SK-N-SH (cell line): ENCODE measurements around the gene ACOT7. TPM values are rescaled to one million over a fixed set of nuclear protein-coding genes. Genes with fewer than 3 reads are reported as not detected.

Experiments
- CHD2 ChIP-seq: fragments of 150-350 bp; IDR thresholded peaks from 2 replicates; pipeline ENCODE4 v1.6.1; 2018; ENCODE audit warnings: low read length; ENCODE audit not compliant: partially characterized antibody
- ELF1 ChIP-seq: IDR thresholded peaks from 2 replicates; pipeline ENCODE4 v1.4.0; 2012
- FOXJ3 ChIP-seq: sonication (generic); formaldehyde crosslinking; IDR thresholded peaks from 2 replicates; pipeline ENCODE4 v1.5.1; 2020; ENCODE audit warnings: mild to moderate bottlenecking, missing genetic modification reagents
- FOXM1 ChIP-seq: IDR thresholded peaks from 2 replicates; pipeline ENCODE4 v1.4.0; 2012; ENCODE audit warnings: low read depth, mild to moderate bottlenecking
- GABPA ChIP-seq: IDR thresholded peaks from 2 replicates; pipeline ENCODE4 v1.4.0; 2012; ENCODE audit warnings: low read depth, mild to moderate bottlenecking
- GATA2 ChIP-seq: sonication (generic); formaldehyde crosslinking; IDR thresholded peaks from 2 replicates; pipeline ENCODE4 v1.5.0; 2020; ENCODE audit warnings: mild to moderate bottlenecking, missing genetic modification reagents
- MEF2A ChIP-seq: IDR thresholded peaks from 2 replicates; pipeline ENCODE4 v1.4.0; 2012; ENCODE audit warnings: low read depth, borderline replicate concordance
- MXI1 ChIP-seq: IDR thresholded peaks from 2 replicates; pipeline ENCODE4 v1.6.1; 2012; ENCODE audit warnings: mild to moderate bottlenecking, low read depth, low read length, improper control_type of control experiment
- NRF1 ChIP-seq: IDR thresholded peaks from 2 replicates; pipeline ENCODE4 v1.6.1; 2012; ENCODE audit warnings: low read depth, mild to moderate bottlenecking, low read length
- POLR2AphosphoS5 ChIP-seq: IDR thresholded peaks from 2 replicates; pipeline ENCODE4 v1.6.1; 2012; ENCODE audit warnings: low read depth, low read length
- RCOR1 ChIP-seq: fragments of 150-350 bp; IDR thresholded peaks from 2 replicates; pipeline ENCODE4 v1.6.1; 2017; ENCODE audit warnings: antibody characterized with exemption, low read length
- RFX5 ChIP-seq: IDR thresholded peaks from 2 replicates; pipeline ENCODE4 v1.6.1; 2012; ENCODE audit warnings: mild to moderate bottlenecking, improper control_type of control experiment, low read length
- RXRA ChIP-seq: IDR thresholded peaks from 2 replicates; pipeline ENCODE4 v1.4.0; 2012; ENCODE audit warnings: low read depth, mild to moderate bottlenecking, borderline replicate concordance
- SIN3A ChIP-seq: IDR thresholded peaks from 2 replicates; pipeline ENCODE4 v1.6.1; 2012; ENCODE audit warnings: low read depth, mild to moderate bottlenecking, low read length, moderate library complexity, borderline replicate concordance
- SMC3 ChIP-seq: IDR thresholded peaks from 2 replicates; pipeline ENCODE4 v1.6.1; 2012; ENCODE audit warnings: low read depth, low read length, improper control_type of control experiment
- TAF1 ChIP-seq: IDR thresholded peaks from 2 replicates; pipeline ENCODE4 v1.6.1; 2012; ENCODE audit warnings: low read depth, mild to moderate bottlenecking, low read length, moderate library complexity, borderline replicate concordance
- TCF12 ChIP-seq: IDR thresholded peaks from 2 replicates; pipeline ENCODE4 v1.4.0; 2012
- YY1 ChIP-seq: IDR thresholded peaks from 2 replicates; pipeline ENCODE4 v1.4.0; 2012; ENCODE audit warnings: low read depth, mild to moderate bottlenecking
- polyA plus RNA-seq, 3 experiments: library from polyadenylated mRNA; depleted of rRNA; stranded (reverse); fragments of >200 nt; gene quantifications; 2 replicates each; pipeline ENCODE4 v1.2.3, GENCODE V29; 2012
- TF ChIP-seq, protein P1 (sequence below): fragments of 200-600 bp; sonication (generic); IDR thresholded peaks from 2 replicates; pipeline ENCODE4 v1.6.1; 2017; ENCODE audit warnings: antibody characterized with exemption, mild to moderate bottlenecking, moderate library complexity
- TF ChIP-seq, protein P2 (sequence below): fragments of 150-350 bp; IDR thresholded peaks from 2 replicates; pipeline ENCODE4 v1.6.1; 2017; ENCODE audit warnings: antibody characterized with exemption, low read length, low read depth, borderline replicate concordance
- TF ChIP-seq, protein P3 (sequence below): fragments of 150-350 bp; IDR thresholded peaks from 2 replicates; pipeline ENCODE4 v1.6.1; 2016; ENCODE audit warnings: mild to moderate bottlenecking, low read depth, low read length
- TF ChIP-seq, protein P4 (sequence below): IDR thresholded peaks from 2 replicates; pipeline ENCODE4 v1.4.0; 2012; ENCODE audit warnings: low read depth, borderline replicate concordance

ACOT7 gene
- polyA plus RNA-seq, 1 of the 3 experiments (the other 2 are of a cell fraction): 289 TPM

DNA sequence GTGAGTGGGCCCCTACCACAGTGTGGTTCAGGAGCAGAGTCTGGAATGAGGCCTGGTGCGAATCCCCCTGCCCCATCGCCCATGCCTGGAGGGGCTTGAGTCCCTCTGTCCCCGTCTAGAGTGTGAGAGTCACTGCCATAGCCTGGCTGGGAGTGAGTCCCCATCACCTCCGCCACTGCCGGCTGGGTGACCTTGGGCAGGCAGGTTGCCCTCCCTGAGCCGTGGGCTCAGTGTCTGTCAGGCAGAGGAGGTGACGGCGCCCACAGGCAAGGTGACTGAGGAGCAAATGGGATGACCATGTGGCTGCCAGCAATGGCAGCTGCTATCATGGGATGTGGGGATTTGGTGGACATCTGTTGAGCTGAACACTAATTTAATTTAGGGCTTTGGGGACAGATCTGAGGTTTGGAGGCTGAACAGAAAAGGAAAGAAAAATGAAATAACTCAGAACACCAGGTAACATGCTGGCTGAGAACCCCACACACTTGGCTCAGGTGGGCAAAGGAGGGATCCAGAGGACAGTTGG is 94.6 kb downstream of the ACOT7 start (continued):
- TF ChIP-seq, protein P1, sequence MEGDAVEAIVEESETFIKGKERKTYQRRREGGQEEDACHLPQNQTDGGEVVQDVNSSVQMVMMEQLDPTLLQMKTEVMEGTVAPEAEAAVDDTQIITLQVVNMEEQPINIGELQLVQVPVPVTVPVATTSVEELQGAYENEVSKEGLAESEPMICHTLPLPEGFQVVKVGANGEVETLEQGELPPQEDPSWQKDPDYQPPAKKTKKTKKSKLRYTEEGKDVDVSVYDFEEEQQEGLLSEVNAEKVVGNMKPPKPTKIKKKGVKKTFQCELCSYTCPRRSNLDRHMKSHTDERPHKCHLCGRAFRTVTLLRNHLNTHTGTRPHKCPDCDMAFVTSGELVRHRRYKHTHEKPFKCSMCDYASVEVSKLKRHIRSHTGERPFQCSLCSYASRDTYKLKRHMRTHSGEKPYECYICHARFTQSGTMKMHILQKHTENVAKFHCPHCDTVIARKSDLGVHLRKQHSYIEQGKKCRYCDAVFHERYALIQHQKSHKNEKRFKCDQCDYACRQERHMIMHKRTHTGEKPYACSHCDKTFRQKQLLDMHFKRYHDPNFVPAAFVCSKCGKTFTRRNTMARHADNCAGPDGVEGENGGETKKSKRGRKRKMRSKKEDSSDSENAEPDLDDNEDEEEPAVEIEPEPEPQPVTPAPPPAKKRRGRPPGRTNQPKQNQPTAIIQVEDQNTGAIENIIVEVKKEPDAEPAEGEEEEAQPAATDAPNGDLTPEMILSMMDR: no peak
- TF ChIP-seq RXRA (no peak), MXI1 (peak; percentile 35; the same call in 1 of the 2 replicates), MEF2A (no peak), TAF1 (no peak), NRF1 (no peak), ELF1 (no peak), GATA2 (CRISPR knock-in tag) (no peak), SMC3 (no peak), SIN3A (no peak), FOXM1 (no peak), GABPA (no peak), TCF12 (no peak), YY1 (no peak), FOXJ3 (no peak), CHD2 (peak; percentile 17), POLR2AphosphoS5 (no peak), RCOR1 (peak; percentile 54; the same call in 1 of the 2 replicates), RFX5 (no peak)
- TF ChIP-seq, protein P2, sequence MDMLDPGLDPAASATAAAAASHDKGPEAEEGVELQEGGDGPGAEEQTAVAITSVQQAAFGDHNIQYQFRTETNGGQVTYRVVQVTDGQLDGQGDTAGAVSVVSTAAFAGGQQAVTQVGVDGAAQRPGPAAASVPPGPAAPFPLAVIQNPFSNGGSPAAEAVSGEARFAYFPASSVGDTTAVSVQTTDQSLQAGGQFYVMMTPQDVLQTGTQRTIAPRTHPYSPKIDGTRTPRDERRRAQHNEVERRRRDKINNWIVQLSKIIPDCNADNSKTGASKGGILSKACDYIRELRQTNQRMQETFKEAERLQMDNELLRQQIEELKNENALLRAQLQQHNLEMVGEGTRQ: no peak
- TF ChIP-seq, protein P3, sequence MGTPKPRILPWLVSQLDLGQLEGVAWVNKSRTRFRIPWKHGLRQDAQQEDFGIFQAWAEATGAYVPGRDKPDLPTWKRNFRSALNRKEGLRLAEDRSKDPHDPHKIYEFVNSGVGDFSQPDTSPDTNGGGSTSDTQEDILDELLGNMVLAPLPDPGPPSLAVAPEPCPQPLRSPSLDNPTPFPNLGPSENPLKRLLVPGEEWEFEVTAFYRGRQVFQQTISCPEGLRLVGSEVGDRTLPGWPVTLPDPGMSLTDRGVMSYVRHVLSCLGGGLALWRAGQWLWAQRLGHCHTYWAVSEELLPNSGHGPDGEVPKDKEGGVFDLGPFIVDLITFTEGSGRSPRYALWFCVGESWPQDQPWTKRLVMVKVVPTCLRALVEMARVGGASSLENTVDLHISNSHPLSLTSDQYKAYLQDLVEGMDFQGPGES: no peak
- TF ChIP-seq, protein P4, sequence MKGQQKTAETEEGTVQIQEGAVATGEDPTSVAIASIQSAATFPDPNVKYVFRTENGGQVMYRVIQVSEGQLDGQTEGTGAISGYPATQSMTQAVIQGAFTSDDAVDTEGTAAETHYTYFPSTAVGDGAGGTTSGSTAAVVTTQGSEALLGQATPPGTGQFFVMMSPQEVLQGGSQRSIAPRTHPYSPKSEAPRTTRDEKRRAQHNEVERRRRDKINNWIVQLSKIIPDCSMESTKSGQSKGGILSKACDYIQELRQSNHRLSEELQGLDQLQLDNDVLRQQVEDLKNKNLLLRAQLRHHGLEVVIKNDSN: no peak
- TF ChIP-seq, all 33 proteins: peak for 4
